MV-4-11 (cell line): Measurements from ENCODE around the gene RGS12.

ENCODE experiments used
- DNase-seq: peaks from one replicate; lab custom pipeline; 2025; lab: John Stamatoyannopoulos, UW

Gene RGS12

DNA sequence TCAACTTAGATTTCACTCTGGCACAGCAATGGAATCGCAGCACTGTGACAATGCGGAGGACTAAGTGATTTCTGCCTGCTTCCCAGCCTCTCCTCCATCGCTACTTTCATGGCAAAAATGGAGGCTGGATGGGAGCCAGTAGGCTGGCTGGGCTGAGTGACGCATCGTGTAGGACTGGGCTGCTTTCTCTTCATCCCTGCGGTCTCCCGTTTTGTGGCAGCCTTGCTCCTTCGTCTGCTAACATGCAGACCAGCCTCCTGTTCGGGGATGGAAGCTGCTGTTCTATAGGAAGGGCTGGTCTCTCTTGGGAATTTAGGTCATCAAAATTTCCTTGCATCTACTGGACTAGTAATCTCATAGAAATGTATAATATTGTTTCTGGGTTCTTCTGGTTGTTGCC lies 15.8 kb upstream of the RGS12 start:
- no peak for DNase-seq

DNA sequence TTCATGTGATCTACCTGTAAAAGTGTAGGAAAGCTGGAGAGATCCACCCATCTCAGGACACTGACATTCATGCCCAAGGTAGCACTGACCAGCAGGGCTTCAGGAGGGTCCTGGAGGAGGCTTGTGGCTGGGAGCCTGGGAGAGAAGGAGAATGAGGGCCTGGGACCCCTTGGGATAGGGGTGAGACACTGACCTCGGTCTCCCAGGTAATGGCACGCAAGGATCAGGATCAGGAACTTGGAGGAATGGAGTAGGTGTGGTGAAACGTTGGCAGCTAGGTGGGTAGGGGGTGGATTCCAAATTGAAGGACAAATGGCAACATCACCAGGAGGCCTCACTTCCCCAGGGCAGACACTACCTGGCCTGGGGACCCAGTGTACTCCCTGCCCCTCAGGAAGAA lies 12.4 kb upstream of the RGS12 start:
- no peak for DNase-seq

DNA sequence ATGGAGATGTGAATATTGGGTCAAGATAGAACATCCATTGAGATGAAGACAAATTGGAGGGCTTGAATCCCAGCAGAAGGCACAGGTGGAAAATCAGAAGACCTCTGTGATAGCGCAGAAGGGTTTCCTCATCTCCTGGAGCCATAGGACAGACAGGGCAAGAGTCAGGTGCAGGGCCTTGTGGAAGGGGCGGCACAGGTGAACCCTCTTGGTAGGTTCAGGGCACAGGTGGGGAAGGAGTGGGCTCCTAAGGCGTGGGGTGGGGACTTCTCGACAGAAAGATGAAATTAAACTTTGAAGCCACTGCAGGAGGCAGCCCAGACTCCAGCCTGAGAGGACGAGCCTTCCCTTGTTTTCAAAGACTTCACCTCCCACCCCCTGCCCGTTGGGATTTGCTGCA lies 9.3 kb upstream of the RGS12 start:
- no peak for DNase-seq

DNA sequence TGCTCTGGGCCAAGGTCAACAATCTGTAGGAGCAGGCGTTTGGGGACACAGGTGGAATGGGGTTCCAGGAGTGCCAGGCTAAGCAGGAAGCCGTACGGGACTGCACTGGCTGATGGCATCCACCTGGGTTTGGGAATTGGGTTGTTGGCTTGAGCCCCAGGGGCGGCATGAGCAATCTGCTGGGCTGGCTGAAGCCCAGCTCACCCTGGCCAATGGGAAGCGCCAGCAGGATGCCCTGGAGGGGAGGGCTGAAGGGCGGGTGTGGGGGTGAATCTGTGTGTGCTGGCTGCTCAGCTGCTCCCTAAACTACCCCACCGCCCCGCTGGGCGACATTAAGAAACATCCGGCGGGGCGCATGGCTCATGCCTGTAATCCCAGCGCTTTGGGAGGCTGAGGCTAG lies 8.9 kb upstream of the RGS12 start:
- DNase-seq, result no peak

DNA sequence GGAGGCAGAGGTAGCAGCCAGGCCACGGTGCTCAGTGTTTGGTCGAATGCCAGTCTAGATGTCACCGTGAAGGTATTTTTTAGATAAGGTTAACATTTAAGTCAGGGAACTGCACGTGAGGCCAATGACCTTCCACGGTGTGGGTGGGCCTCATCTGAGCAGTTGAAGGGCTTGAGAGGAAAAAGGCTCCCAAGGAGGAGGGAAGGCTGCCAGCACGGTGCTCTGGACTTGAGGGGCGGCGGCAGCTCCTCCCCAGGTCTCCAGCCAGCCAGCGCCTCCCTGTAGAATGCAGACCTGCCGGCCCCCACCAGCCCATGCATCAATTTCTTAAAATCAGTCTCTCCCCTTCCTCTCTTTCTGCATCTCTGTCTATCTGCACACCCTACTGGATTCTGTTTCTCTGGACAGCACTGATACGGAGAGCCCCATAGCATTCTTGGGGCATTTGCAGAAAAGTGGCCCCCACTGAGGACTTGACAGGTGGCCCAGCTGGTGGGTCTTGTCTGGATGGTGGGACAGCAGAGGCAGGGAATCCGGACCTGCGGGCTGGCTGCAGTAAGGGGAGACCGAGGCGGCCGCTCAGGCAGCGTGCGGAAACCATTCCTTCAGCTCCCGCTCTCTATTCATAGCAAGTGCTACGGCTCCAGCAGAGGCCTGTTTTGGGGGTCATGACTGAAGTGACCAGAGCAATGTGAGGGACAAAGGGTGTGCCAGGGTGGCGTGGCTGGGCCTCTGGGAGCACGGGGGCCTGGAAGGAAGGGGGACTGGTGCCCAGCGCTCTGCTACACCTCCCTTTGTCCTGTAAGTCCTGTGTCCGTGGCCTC lies 7.9 kb upstream of the RGS12 start:
- DNase-seq, result no peak

GRCh38 chr4:3285558-3286334 lies 7.1 kb upstream of the RGS12 start:
- DNase-seq, result peak; percentile 77

GRCh38 chr4:3286335-3287175 lies 6.3 kb upstream of the RGS12 start:
- peak; percentile 96 for DNase-seq

- DNase-seq, result no peak
These were observed 5.4 kb upstream of the RGS12 start for GRCh38 chr4:3287271-3287971.

DNA sequence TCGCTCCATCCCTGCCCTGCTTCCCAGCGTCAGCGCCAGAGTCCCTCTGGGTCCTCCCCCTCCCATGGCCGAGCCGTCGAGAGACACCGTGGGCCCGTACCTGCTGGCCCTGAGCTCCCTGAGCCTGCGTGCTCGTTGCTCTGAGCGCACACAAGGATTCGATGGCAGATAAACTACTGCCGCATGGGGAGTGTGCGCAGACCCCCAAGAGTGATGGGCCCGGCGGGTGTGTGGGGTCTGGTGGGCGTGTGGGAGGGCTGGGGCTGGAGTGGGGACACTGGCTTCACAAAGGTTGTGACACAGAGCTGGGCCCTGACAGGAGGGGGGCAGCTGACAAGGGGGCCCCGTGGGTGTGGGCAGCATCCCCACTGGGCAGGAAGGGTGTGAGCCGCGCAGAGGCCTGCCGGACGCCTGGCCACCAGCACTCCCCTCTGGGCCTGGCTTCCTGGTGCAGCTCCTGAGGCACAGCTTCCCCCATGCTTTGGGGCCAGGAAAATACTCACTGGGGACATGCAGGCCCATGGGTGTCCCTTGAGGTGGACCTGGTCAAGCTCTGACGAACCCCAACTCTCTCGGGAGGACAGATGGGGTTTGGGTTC lies 4.8 kb upstream of the RGS12 start:
- DNase-seq, result no peak

- DNase-seq, result no peak
These were observed 4.2 kb upstream of the RGS12 start for GRCh38 chr4:3288571-3289094.

GRCh38 chr4:3290476-3290875 lies 2.3 kb upstream of the RGS12 start:
- DNase-seq, result no peak

DNA sequence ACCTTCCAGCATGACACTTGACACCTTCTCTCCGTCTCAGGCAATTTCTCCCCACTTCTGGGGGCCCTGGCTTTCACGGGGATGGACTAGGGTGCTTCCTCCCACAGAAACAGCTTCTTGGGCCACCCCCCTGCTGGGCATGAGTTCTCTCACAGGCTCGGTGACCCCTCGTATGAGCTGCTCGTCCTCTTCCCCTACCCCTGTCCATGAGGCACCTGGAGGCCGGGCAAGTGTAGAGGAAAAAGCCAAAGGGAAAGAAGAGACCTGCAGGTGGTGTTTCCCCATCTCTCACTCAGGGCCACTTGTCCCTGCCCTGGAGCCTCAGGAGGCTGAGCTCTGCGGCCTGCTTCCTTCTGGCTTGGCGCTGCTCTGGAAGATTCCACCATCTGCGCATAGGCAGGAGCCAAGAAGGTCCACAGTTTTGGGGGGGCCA lies 1.9 kb upstream of the RGS12 start:
- no peak for DNase-seq

DNA sequence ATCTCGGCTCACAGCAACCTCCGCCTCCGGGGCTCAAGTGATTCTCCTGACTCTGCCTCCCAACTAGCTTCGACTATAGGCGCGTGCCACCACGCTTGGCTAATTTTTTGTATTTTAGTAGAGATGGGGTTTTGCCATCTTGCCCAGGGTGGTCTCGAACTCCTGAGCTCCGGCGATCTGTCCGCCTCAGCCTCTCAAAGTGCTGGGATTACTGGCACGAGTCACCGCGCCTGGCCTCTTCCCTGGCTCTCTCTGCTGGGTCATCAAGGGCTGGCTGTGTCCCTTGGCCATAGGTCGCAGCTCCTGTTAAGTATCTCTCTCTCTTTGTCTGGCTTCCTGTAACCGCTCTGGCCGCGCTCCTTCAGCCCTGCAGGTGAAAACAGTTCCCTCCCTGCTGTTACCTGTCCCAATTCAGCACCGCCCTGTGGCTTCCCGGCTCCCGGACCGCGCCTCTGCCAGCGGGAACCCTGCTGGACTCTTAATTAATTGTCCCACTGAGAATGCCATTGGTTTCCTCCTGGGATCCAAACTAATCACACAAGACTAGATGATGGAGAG lies 1.3 kb upstream of the RGS12 start:
- DNase-seq, result no peak

DNA sequence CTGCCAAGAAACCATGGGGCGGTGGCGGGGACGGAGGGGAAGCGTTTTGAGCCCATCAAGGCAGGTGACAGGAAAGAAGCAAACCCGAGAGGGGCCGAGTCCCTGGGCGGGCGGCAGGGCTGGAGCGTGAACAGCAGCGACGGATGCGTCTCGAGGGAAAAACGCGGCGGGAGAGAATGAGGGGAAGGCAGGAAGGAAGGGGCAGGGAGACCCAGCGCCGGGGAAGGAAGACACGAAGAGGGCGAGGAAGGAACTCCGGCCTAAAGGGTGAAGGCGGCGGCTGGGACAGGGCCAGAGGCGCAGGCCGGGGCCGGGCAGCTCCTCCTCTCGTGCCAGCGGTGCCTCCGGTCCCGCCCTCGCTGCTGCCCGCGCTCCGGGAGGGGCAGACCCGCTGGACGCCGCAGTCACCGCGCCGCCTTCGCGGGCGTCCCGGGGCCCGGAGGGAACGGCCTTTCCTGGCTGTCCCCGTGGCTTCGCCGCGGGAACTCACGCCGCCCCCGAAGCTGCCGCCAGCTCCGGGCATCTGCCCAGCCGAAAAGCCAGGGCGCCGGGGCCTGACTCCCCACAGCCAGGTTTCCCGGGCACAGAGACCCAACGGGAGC lies 751 bp upstream of the RGS12 start:
- no peak for DNase-seq

DNA sequence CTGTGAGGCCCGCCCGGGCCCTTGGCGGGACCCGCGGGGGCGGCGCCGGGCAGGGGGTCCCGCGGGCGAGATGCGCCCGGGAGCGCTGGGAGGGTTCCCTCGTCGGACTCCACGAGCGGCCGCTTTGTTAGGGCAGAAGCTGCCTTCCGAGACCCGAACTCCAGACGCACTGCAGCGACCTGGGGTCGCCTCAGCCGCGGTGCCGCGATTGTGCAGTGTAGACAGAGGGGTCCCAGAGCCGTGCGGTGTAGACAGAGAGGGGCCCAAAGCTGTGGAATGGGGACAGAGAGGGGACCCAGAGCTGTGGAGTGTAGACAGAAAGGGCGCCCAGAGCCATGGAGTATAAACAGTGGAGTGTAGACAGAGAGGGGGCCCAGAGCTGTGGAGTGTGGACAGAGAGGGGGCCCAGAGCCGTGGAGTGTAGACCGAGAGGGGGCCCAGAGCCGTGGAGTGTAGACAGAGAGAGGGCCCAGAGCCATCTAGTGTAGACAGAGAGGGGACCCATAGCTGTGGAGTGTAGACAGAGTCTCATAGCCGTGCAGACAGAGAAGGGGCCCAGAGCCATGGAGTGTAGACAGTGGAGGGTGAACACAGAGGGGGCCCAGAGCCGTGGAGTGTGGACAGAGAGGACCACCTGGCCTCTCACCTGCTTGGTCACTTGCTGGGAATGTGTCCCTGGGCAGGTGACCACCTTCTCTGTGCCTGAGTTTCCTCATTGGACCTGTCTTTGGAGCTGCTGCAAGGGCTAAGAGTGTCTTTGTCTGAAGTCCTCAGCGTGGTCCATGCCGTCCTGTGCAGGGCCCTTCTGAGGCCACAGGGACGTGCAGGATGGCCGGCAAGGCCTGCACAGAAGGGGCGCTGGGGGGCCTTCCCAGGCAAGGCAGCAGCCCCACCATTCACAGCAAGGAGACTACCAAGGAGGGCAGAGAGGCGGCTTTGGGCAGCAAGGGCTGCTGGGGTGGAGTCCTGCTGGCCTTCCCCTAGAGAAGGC lies 875 bp downstream of the RGS12 start:
- no peak for DNase-seq

DNA sequence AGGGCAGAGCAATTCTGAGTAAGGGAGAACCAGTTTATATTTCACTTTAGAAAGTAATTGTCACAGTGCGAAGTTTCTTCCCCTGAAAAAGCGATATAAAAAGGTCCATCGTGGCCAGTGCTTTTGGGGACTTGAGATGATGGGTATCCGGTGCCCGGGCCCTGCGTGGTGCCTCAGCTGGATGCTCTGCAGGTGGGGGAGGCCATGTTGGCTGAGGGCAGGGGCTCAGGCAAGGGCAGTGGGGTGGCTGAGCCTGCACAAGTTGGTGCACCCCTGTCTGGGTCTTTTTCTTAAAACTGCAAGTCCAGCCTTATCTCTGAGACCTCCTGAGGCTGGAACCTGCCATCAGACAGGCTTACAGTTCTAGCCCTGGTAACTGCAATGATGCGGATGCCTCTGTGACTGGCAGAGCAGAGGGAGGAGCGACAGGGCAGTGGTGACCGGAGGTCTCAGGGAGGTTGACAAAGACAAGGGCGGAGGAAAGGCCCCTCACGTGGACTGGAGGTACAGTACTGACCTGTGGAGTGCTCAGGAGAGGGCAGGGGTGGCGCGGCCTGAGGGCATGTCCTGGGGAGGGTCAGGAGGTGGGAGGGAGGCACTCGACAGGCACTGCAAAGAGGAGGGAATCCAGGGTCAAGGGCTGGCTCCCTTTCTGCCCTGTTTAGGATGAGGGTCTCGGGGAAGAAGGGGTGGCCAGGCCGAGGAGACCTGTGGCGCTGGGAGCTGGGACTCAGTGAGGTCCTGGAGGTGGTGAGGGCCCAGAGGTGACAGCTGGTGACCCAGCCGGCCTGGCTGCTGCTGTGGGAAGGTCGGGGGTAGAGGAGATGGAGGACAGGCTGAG lies 1.8 kb downstream of the RGS12 start:
- no peak for DNase-seq

DNA sequence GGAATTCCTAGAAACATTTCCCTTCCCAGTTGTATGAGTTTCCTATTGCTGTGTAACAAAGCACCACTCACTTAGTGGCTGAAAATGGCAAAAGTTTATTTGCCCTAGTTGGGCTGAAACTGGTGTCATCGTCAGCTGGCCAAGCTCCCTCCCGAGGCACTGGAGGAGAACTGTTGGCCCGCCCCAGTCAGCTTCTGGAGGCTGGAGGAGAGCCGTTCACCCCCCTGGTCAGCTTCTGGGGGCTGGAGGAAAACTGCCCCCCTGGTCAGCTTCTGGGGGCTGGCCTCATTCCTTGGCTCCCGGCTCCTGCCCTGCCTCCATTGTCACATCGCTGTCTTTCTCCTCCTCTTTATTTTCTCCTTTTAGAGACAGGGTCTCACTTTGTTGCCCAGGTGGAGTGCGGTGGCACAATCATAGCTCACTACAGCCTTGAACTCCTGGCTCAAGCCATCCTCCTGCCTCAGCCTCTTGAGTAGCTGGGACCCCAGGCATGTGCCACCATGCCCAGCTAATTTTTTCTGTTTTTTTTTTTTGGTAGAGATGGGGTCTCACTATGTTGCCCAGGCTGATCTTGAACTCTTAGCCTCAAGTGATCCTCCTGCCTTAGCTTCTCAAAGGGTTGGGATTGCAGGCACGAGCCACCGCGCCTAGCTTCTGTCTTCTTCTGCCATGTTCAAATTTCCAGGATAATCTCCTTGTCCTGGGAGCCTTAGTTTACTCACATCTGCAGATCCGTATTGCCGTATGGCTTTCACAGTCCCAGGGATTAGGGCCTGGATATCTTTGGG lies 3.2 kb downstream of the RGS12 start:
- no peak for DNase-seq
